GM12801 (cell line): ENCODE results near the gene BARX1.

Experiments
- CTCF ChIP-seq: IDR thresholded peaks from one replicate; pipeline ENCODE4 v1.5.1; 2011; ENCODE audit warnings: control low read depth; ENCODE audit not compliant: insufficient read length; ENCODE audit errors: extremely low read depth

The BARX1 gene

GRCh38 chr9:93937193-93937592, 18.0 kb downstream of the BARX1 start:
- no peak for TF ChIP-seq CTCF

- no peak for TF ChIP-seq CTCF
Observed at GRCh38 chr9:93931905-93932304, 23.2 kb downstream of the BARX1 start.

GRCh38 chr9:93930070-93930469, 25.1 kb downstream of the BARX1 start:
- no peak for TF ChIP-seq CTCF

- no peak for TF ChIP-seq CTCF
Observed at GRCh38 chr9:93929231-93929630, 25.9 kb downstream of the BARX1 start.

- TF ChIP-seq CTCF = no peak
Observed at GRCh38 chr9:93922535-93922934, 32.6 kb downstream of the BARX1 start.

- no peak for TF ChIP-seq CTCF
Observed at GRCh38 chr9:93920131-93920800, 34.9 kb downstream of the BARX1 start.

GRCh38 chr9:93918061-93918460, 37.1 kb downstream of the BARX1 start:
- TF ChIP-seq CTCF = no peak
